ENCODE measurements around the gene NUP210L.

DNA sequence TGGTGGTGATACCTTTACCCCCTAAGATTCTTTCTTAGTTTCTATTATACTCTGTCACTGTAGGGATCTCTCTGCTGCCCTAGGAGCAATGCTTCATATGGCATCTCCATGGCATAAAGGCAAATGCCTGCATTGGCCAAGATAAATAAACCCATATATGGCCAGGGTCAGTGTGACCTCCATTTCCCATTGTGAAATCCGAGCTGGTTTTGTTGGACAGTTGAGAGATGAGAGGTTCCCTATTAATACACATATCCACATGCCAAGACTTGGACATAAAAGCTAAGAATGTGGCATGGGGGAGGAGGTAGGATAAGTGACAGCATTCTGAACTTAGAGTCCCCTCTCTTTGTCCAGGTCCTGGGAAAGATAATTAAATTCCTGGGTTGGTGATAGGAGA, 35.7 kb upstream of the NUP210L start:
- TF ChIP-seq REST (IDR thresholded peaks at IDR 0.05) (no peak), MAFK (IDR thresholded peaks at IDR 0.05; ENCODE audit: partially characterized antibody) (no peak)
- TF ChIP-seq, protein P1, sequence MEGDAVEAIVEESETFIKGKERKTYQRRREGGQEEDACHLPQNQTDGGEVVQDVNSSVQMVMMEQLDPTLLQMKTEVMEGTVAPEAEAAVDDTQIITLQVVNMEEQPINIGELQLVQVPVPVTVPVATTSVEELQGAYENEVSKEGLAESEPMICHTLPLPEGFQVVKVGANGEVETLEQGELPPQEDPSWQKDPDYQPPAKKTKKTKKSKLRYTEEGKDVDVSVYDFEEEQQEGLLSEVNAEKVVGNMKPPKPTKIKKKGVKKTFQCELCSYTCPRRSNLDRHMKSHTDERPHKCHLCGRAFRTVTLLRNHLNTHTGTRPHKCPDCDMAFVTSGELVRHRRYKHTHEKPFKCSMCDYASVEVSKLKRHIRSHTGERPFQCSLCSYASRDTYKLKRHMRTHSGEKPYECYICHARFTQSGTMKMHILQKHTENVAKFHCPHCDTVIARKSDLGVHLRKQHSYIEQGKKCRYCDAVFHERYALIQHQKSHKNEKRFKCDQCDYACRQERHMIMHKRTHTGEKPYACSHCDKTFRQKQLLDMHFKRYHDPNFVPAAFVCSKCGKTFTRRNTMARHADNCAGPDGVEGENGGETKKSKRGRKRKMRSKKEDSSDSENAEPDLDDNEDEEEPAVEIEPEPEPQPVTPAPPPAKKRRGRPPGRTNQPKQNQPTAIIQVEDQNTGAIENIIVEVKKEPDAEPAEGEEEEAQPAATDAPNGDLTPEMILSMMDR (IDR thresholded peaks at IDR 0.05): no peak
